NCI-H1417 (cell line): ENCODE data around the gene ZFAND5.
A peak's percentile ranks its signal among the peaks of the same experiment; 100 is the strongest.

Experiments used
- DNase-seq, 3 experiments: peaks; one replicate each; lab custom pipeline; 2025; lab: John Stamatoyannopoulos, UW

The ZFAND5 gene

GRCh38 chr9:72322678-72323077 is 42.3 kb downstream of the ZFAND5 start:
- DNase-seq, result no peak

DNA sequence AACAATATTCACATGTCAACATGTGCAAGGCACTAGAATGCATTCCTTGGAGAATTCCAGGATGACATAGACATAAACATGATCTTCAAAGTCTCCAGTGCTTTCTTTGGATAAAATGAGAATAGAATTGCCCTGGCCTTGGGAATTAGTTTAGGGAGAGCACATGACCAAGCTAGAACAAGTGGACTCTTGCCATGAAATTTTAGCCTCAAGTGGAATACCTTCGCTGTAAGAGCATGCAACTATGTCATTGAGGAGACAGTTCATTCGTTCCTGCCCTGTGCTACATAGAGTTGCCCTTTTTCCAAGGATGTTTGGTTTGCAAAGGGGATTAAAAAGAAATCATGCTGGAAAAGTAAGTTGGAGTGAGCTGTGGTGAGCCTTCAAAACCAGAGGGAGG is 42.7 kb downstream of the ZFAND5 start:
- DNase-seq, result no peak

DNA sequence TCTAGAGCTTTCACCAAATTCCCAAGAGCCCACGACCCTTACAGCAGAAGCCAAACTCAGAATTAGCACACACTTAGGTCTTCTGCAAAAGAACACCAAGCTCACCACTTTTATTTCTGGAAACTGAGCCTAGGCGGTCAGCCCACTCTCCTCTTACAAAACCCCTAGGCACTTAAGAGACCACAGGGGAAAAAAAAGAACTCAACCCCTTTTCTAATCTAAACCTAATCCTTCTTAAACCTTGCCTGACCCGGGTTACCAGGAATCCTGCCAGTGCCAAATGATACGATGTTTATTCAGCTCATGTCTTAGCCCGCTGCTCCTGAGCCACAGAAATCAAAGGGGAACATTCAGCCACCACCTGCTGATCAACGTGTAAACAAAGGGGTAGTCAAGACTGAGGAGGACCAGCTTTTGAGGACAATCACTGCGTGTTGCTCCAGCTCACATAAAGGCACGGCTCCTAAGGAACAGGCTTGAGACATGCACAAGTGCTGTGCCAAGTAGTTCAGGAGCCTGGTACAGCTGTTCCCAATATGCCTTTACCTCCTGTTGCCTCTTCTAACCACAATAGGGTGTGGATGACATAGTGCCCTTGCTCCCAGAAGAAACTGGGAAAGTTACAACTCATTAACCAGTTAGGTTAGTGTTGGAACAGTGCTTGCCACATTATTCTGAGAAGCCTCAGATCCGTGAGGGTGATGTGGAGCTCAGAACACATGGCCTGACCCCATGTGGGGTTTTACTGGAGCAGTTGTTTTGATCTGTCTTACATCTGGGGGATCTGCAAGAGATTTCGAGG is 49.3 kb downstream of the ZFAND5 start:
- peak; percentile 28 to 80 (median 40) for DNase-seq

DNA sequence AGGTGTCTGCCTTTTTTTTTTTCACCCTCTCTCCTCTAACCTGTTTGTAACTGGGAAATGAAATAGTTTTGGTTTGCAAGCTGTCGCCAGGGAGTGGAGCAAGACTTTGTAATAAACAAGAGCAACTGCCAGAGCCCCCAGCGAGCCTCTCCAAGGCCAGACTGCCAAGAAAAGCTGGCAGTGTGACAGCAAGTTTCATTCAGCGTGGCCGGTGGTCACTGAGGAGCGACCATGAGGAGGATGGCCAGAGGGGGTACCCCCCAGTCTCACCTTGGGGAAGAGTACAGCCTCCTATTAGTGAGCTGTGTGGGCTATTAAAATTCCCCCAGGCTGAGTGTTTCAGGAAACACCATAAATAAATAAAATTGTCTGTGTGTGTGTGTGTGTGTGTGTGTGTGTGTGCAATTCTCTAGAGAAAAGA is 49.9 kb downstream of the ZFAND5 start:
- DNase-seq, result peak in 2 of 3 experiments; percentile 23 to 67

- no peak for DNase-seq
Observed at GRCh38 chr9:72313507-72313906, 51.5 kb downstream of the ZFAND5 start.

GRCh38 chr9:72312386-72312987 is 52.5 kb downstream of the ZFAND5 start:
- no peak for DNase-seq

GRCh38 chr9:72309364-72310133 is 55.5 kb downstream of the ZFAND5 start:
- no peak for DNase-seq

DNA sequence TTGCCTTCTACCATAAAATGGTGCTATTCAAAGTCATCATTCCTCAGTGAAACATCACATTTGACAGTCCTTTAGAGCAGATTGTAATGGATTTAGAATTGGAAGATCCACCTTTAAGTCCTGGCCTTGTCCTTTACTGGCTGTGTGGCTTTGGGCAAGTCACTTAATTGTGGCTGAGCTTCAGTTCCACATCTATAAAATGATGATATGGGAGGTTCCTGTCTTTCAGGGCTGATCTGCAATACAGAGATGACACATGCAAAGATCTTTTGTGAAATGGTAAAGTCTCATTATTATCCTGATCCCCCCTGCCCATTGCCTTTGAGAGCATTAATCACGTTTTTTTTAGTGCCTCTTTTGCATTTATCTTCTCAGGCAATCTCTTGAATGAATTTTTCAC is 58.2 kb downstream of the ZFAND5 start:
- no peak for DNase-seq

GRCh38 chr9:72305707-72306106 is 59.3 kb downstream of the ZFAND5 start:
- DNase-seq, result no peak

DNA sequence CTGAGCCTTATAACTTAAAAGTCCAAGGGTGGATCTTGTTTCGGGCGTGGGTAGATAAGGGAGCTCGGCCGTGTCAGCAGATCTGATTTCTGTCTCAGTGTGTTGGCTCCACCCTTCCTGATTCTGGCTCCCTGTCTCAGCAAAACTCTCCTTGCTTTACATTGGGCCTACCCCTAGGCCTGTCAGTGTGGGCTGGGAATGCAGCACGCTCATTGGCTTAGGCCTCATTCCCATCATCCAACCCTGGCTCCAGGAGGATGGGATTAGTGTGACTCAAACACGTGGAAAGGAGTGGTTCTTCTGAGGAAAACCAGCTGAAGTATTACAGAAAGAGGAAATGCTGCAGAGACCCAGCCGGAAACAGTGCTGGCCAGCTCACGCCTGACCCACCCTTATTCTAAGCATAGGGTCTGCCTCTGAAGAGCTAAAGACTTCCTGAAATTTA is 59.9 kb downstream of the ZFAND5 start:
- no peak for DNase-seq

DNA sequence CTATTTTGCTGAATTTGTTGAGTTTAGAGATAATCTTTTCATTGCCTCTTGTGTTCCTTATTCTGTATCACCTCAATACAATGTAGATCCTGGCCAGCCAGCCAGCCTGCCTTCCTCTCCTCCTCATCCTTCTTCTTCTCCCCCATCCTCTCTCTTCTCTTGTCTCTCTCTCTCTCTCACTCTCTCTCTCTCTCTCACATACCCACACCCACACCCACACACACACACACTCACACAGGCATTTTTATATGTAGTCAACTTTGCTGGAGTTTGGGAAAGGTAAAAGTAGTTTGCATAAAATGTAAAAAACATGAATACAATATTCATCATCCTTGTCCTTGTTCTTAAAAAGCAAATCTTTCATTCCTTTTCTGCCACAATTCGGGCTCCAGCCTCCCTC is 60.5 kb downstream of the ZFAND5 start:
- no peak for DNase-seq
